Measurements from ENCODE around the gene AQP1. TPM values are rescaled to one million over a fixed set of nuclear protein-coding genes. Genes with fewer than 3 reads are reported as not detected.

AQP1 gene
- total and polyA plus RNA-seq, 4 experiments from 2014 or later: not detected

DNA sequence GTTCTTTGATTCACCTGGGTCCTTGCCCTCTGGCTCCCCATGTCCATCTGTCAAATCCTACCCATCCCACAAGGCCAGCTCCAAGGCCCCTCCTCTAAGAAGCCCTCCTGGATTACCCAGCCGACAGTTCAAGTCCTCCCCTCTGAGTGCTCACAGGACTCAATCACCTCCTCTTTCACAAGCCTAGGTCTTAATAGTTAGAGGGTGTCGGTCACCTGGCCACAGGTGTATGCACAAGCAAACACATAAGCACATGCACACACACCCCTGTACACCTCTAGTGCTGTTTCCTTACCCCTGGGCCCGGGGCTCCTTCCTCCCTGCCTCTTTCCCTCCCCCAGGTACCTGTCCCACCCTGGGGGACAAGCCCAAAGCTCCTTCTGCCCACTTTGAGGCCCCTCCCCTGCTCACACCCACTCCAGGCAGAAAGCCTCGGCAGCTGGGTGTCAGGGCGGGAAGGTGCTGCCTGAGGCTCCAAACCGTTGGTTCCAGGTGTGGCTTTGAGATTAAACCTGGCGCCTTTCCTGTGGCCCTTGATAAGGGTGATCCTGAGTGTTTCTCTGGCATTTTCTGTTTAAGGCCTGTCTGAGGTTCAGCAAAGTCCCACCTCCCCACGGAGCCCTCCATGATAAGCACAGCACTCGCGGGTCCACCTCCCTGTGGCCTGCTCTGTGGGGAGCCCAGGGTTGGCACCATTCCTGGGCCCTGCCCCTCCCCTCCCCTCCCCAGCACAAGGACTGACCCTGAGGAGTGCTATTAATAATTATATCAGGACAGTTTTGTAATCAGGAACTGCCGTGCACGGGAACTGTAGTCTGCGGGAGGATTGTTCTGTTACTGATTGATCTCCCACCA, 14.6 kb upstream of the AQP1 start:
- no peak overlapping the region for H3K27ac ChIP-seq (ENCODE audit: low read depth, low read length)
- DNase-seq: no peak
- no peaks in the 10 kb centered on the region for H3K9me3 ChIP-seq (ENCODE audit: control insufficient read depth in 1 of 2, low read length in 2 of 2)
- Mint-ChIP-seq H3K4me1 (no peaks in the 10 kb centered on the region), H3K36me3 (no peaks in the 10 kb centered on the region), H3K9me3 (peaks cover 0 to 3% (median 0%) of the 10 kb centered on the region in 8 donors), H3K27me3 (peaks cover 0 to 4% of the 10 kb centered on the region in 2 donors), H3K27ac (no peak overlapping the region), H3K4me3 (no peak overlapping the region)
- no peaks in the 10 kb centered on the region for H3K36me3 ChIP-seq (ENCODE audit: insufficient read depth, low read length)
- CTCF ChIA-PET (ENCODE audit: partially characterized antibody): interaction anchor here (0.9 kb wide), 1 partner anchor 88 kb away, joined by 3 read pairs; no protein-coding TSS in a partner anchor
- H3K27me3 ChIP-seq (ENCODE audit: insufficient read depth, low read length): no peaks in the 10 kb centered on the region
- POLR2A ChIA-PET (ENCODE audit: partially characterized antibody): no interaction called here
- H3K4me3 ChIP-seq (ENCODE audit: low read length in 2 of 2): no peak overlapping the region
- intact Hi-C loops (cut with micrococcal nuclease): no loop called here
- no peaks in the 10 kb centered on the region for H3K4me1 ChIP-seq (ENCODE audit: insufficient read depth, low read length)

- POLR2A ChIA-PET (ENCODE audit: partially characterized antibody): no interaction called here
Observed at GRCh38 chr7:30897770-30898169, 13.9 kb upstream of the AQP1 start.

GRCh38 chr7:30898411-30898810, 13.2 kb upstream of the AQP1 start:
- ChIA-PET CTCF (ENCODE audit: partially characterized antibody) (no interaction called here), POLR2A (ENCODE audit: partially characterized antibody) (no interaction called here)
- Histone ChIP-seq H3K4me1 (ENCODE audit: insufficient read depth, low read length) (no peaks in the 10 kb centered on the region), H3K36me3 (ENCODE audit: insufficient read depth, low read length) (no peaks in the 10 kb centered on the region), H3K9me3 (ENCODE audit: control insufficient read depth in 1 of 2, low read length in 2 of 2) (no peaks in the 10 kb centered on the region), H3K4me3 (ENCODE audit: low read length in 2 of 2) (no peak overlapping the region), H3K27me3 (ENCODE audit: insufficient read depth, low read length) (no peaks in the 10 kb centered on the region), H3K27ac (ENCODE audit: low read depth, low read length) (no peak overlapping the region)
- H3K27ac Mint-ChIP-seq: no peak overlapping the region
- H3K27me3 Mint-ChIP-seq: peaks cover 0 to 4% of the 10 kb centered on the region in 2 donors
- no peaks in the 10 kb centered on the region for H3K9me3 Mint-ChIP-seq
- no peak for DNase-seq
- no peaks in the 10 kb centered on the region for H3K36me3 Mint-ChIP-seq
- H3K4me3 Mint-ChIP-seq: no peak overlapping the region
- no peaks in the 10 kb centered on the region for H3K4me1 Mint-ChIP-seq
- intact Hi-C loops (cut with micrococcal nuclease): no loop called here

More at GRCh38 chr7:30897770-30898169, 13.9 kb upstream of the AQP1 start:
- DNase-seq: no peak
- no peaks in the 10 kb centered on the region for H3K4me1 ChIP-seq (ENCODE audit: insufficient read depth, low read length)
- Mint-ChIP-seq H3K9me3 (no peaks in the 10 kb centered on the region), H3K4me3 (no peak overlapping the region), H3K36me3 (no peaks in the 10 kb centered on the region), H3K27ac (peak overlapping the region in 1 of 7 donors; percentile 37), H3K4me1 (no peaks in the 10 kb centered on the region), H3K27me3 (peaks cover 0 to 4% of the 10 kb centered on the region in 2 donors)
- intact Hi-C loops (cut with micrococcal nuclease): no loop called here
- H3K27ac ChIP-seq (ENCODE audit: low read depth, low read length): no peak overlapping the region
- CTCF ChIA-PET (ENCODE audit: partially characterized antibody): interaction anchor here (0.9 kb wide), 1 partner anchor 88 kb away, joined by 3 read pairs; no protein-coding TSS in a partner anchor
- H3K36me3 ChIP-seq (ENCODE audit: insufficient read depth, low read length): no peaks in the 10 kb centered on the region
- no peak overlapping the region for H3K4me3 ChIP-seq (ENCODE audit: low read length in 2 of 2)
- no peaks in the 10 kb centered on the region for H3K27me3 ChIP-seq (ENCODE audit: insufficient read depth, low read length)
- H3K9me3 ChIP-seq (ENCODE audit: control insufficient read depth in 1 of 2, low read length in 2 of 2): no peaks in the 10 kb centered on the region

DNA sequence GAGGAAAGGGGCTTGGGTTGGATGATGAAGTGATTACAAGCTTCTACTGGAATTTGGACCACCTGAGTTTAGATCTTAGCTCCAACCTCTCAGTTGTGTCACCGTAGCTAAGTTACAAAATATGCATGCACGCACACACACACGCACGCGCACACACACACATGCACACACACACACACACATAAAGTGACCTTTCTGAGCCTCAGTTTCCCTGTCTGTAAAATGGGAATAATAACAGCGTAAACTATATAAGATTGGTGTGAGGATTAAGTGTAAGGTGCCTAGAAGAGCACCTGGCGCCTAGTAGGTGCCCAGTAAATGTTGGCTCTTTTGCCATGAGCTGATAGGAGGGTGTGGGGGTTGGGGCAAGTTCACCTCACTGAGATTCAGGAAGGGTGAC, 12.6 kb upstream of the AQP1 start:
- H3K27me3 Mint-ChIP-seq: peaks cover 0 to 4% of the 10 kb centered on the region in 2 donors
- Histone ChIP-seq H3K27ac (ENCODE audit: low read depth, low read length) (no peak overlapping the region), H3K4me1 (ENCODE audit: insufficient read depth, low read length) (no peaks in the 10 kb centered on the region), H3K9me3 (ENCODE audit: control insufficient read depth in 1 of 2, low read length in 2 of 2) (no peaks in the 10 kb centered on the region), H3K4me3 (ENCODE audit: low read length in 2 of 2) (no peak overlapping the region), H3K36me3 (ENCODE audit: insufficient read depth, low read length) (no peaks in the 10 kb centered on the region), H3K27me3 (ENCODE audit: insufficient read depth, low read length) (no peaks in the 10 kb centered on the region)
- peaks cover 0 to 1% (median 0%) of the 10 kb centered on the region in 4 donors for H3K4me1 Mint-ChIP-seq
- CTCF ChIA-PET (ENCODE audit: partially characterized antibody): no interaction called here
- no peak overlapping the region for H3K4me3 Mint-ChIP-seq
- POLR2A ChIA-PET (ENCODE audit: partially characterized antibody): no interaction called here
- no peak overlapping the region for H3K27ac Mint-ChIP-seq
- DNase-seq: no peak
- intact Hi-C loops (cut with micrococcal nuclease): no loop called here
- no peaks in the 10 kb centered on the region for H3K9me3 Mint-ChIP-seq
- H3K36me3 Mint-ChIP-seq: no peaks in the 10 kb centered on the region

GRCh38 chr7:30899630-30900029, 12.0 kb upstream of the AQP1 start:
- ChIA-PET POLR2A (ENCODE audit: partially characterized antibody) (no interaction called here), CTCF (ENCODE audit: partially characterized antibody) (no interaction called here)
- Histone ChIP-seq H3K27me3 (ENCODE audit: insufficient read depth, low read length) (no peaks in the 10 kb centered on the region), H3K4me1 (ENCODE audit: insufficient read depth, low read length) (no peaks in the 10 kb centered on the region), H3K9me3 (ENCODE audit: control insufficient read depth in 1 of 2, low read length in 2 of 2) (no peaks in the 10 kb centered on the region), H3K36me3 (ENCODE audit: insufficient read depth, low read length) (no peaks in the 10 kb centered on the region), H3K4me3 (ENCODE audit: low read length in 2 of 2) (no peak overlapping the region), H3K27ac (ENCODE audit: low read depth, low read length) (no peak overlapping the region)
- Mint-ChIP-seq H3K4me1 (peaks cover 0 to 1% (median 0%) of the 10 kb centered on the region in 4 donors), H3K9me3 (no peaks in the 10 kb centered on the region), H3K36me3 (no peaks in the 10 kb centered on the region), H3K27me3 (peaks cover 0 to 4% of the 10 kb centered on the region in 2 donors), H3K4me3 (no peak overlapping the region), H3K27ac (no peak overlapping the region)
- intact Hi-C loops (cut with micrococcal nuclease): no loop called here
- no peak for DNase-seq

DNA sequence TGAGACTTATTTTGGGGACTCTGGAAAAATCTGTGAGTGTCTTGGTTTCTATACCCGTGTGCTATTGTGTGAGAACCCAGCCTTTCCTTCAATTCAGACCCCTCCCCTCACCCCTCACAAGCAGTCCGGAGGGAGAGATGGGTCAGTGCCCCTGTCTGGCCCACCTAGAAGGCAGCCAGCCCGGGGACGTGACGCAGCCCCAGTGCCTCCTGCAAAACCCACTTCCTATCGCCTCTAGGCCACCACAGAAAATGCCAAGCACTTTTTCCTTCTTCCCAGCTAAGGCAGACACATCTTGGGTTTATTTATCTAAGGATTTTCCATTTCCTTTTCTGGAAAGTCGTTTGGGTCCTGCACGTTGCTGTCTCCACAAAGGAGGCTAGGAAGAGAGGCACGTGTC, 11.6 kb upstream of the AQP1 start:
- Mint-ChIP-seq H3K9me3 (no peaks in the 10 kb centered on the region), H3K27me3 (peaks cover 0 to 4% of the 10 kb centered on the region in 2 donors), H3K36me3 (no peaks in the 10 kb centered on the region), H3K27ac (no peak overlapping the region), H3K4me1 (peaks cover 0 to 1% (median 0%) of the 10 kb centered on the region in 4 donors), H3K4me3 (no peak overlapping the region)
- H3K4me1 ChIP-seq (ENCODE audit: insufficient read depth, low read length): no peaks in the 10 kb centered on the region
- no peaks in the 10 kb centered on the region for H3K27me3 ChIP-seq (ENCODE audit: insufficient read depth, low read length)
- DNase-seq: no peak
- CTCF ChIA-PET (ENCODE audit: partially characterized antibody): no interaction called here
- H3K27ac ChIP-seq (ENCODE audit: low read depth, low read length): no peak overlapping the region
- no peaks in the 10 kb centered on the region for H3K36me3 ChIP-seq (ENCODE audit: insufficient read depth, low read length)
- H3K9me3 ChIP-seq (ENCODE audit: control insufficient read depth in 1 of 2, low read length in 2 of 2): no peaks in the 10 kb centered on the region
- intact Hi-C loops (cut with micrococcal nuclease): no loop called here
- POLR2A ChIA-PET (ENCODE audit: partially characterized antibody): no interaction called here
- no peak overlapping the region for H3K4me3 ChIP-seq (ENCODE audit: low read length in 2 of 2)

GRCh38 chr7:30900803-30901362, 10.8 kb upstream of the AQP1 start:
- POLR2A ChIA-PET (ENCODE audit: partially characterized antibody): no interaction called here
- H3K9me3 Mint-ChIP-seq: no peaks in the 10 kb centered on the region
- H3K27me3 Mint-ChIP-seq: peaks cover 0 to 4% of the 10 kb centered on the region in 2 donors
- H3K9me3 ChIP-seq (ENCODE audit: control insufficient read depth in 1 of 2, low read length in 2 of 2): no peaks in the 10 kb centered on the region
- CTCF ChIA-PET (ENCODE audit: partially characterized antibody): no interaction called here
- no peaks in the 10 kb centered on the region for H3K36me3 Mint-ChIP-seq
- H3K4me3 ChIP-seq (ENCODE audit: low read length in 2 of 2): no peak overlapping the region
- no peak for DNase-seq
- H3K4me3 Mint-ChIP-seq: no peak overlapping the region
- H3K4me1 Mint-ChIP-seq: peaks cover 0 to 1% (median 0%) of the 10 kb centered on the region in 4 donors
- H3K27me3 ChIP-seq (ENCODE audit: insufficient read depth, low read length): no peaks in the 10 kb centered on the region
- no peaks in the 10 kb centered on the region for H3K4me1 ChIP-seq (ENCODE audit: insufficient read depth, low read length)
- H3K36me3 ChIP-seq (ENCODE audit: insufficient read depth, low read length): no peaks in the 10 kb centered on the region
- intact Hi-C loops (cut with micrococcal nuclease): no loop called here
- H3K27ac Mint-ChIP-seq: no peak overlapping the region
- H3K27ac ChIP-seq (ENCODE audit: low read depth, low read length): no peak overlapping the region
